H1 (cell line): ENCODE results near the gene PDZD2. TPM values are rescaled to one million over a fixed set of nuclear protein-coding genes. Genes with fewer than 3 reads are reported as not detected.

ENCODE experiments used
- CTCF ChIA-PET: fragments of 300-600 bp; sonication (Branson Sonifier 250); formaldehyde crosslinking; loops from one replicate; lab custom pipeline; 2021; ENCODE audit not compliant: partially characterized antibody; lab: Charles Lee
- POLR2A ChIA-PET: fragments of 300-600 bp; sonication (Branson Sonifier 250); formaldehyde crosslinking; loops from one replicate; lab custom pipeline; 2021; ENCODE audit warnings: inconsistent platforms; ENCODE audit not compliant: partially characterized antibody; lab: Charles Lee
- DNase-seq, 2 experiments: peaks; one replicate each; pipeline versions ENCODE4 v3.0.0 to v3.0.0-alpha.2; 2010 to 2022; ENCODE audit warnings: low spot score in 2 of 2, low read depth in 1 of 2, mixed read lengths in 1 of 2
- FAIRE-seq: peaks from 2 replicates; lab custom pipeline; 2011; peaks lifted over from hg19 to GRCh38; lab: Jason Lieb, UNC
- H2AFZ ChIP-seq: 2 replicates; pipeline ENCODE4 v1.8.1; 2012; ENCODE audit warnings: low read length, inconsistent platforms
- H2AK5ac ChIP-seq: 2 replicates; pipeline ENCODE4 v1.6.1; 2013; ENCODE audit warnings: low read depth, low read length
- H2BK120ac ChIP-seq: replicated peaks from 2 replicates; pipeline ENCODE3; 2013; ENCODE audit warnings: low read depth, low read length, inconsistent platforms
- H2BK12ac ChIP-seq: 2 replicates; pipeline ENCODE4 v1.6.1; 2013; ENCODE audit warnings: low read depth, low read length
- H2BK15ac ChIP-seq: 2 replicates; pipeline ENCODE4 v1.6.1; 2013; ENCODE audit warnings: low read length
- H2BK20ac ChIP-seq: 2 replicates; pipeline ENCODE4 v1.6.1; 2013; ENCODE audit warnings: low read length
- H2BK5ac ChIP-seq: 2 replicates; pipeline ENCODE4 v1.6.1; 2013; ENCODE audit warnings: low read depth, low read length
- H3K14ac ChIP-seq: 2 replicates; pipeline ENCODE4 v1.6.1; 2013; ENCODE audit warnings: inconsistent platforms; ENCODE audit not compliant: insufficient read length
- H3K18ac ChIP-seq: 2 replicates; pipeline ENCODE4 v1.6.1; 2013; ENCODE audit warnings: low read length; ENCODE audit errors: extremely low read depth
- H3K23ac ChIP-seq: 2 replicates; pipeline ENCODE4 v1.6.1; 2013; ENCODE audit warnings: inconsistent platforms; ENCODE audit not compliant: insufficient read length
- H3K23me2 ChIP-seq: 2 replicates; pipeline ENCODE4 v1.6.1; 2013; ENCODE audit warnings: low read depth, low read length
- H3K27ac ChIP-seq: 2 replicates; pipeline ENCODE4 v1.6.1; 2011; ENCODE audit warnings: low read depth, low read length, inconsistent platforms
- H3K27me3 ChIP-seq, 4 experiments: replicated peaks in 1 of 4; 1 replicate in 1 of 4; 2 replicates in 3 of 4; pipeline versions ENCODE4 v1.6.1 to v1.8.1; 2011 to 2013; ENCODE audit warnings: low read length in 3 of 4, mild to moderate bottlenecking in 3 of 4, inconsistent platforms in 2 of 4, mixed read lengths in 2 of 4, moderate library complexity in 1 of 4; ENCODE audit not compliant: control insufficient read depth in 3 of 4, insufficient read depth in 3 of 4; ENCODE audit errors: extremely low read depth in 1 of 4
- H3K36me3 ChIP-seq, 4 experiments: 2 replicates each; pipeline versions ENCODE4 v1.6.1 to v1.8.1; 2011 to 2013; ENCODE audit warnings: mild to moderate bottlenecking in 4 of 4, low read length in 3 of 4, moderate library complexity in 2 of 4, control low read depth in 1 of 4, inconsistent platforms in 1 of 4; ENCODE audit not compliant: insufficient read depth in 4 of 4, control insufficient read depth in 2 of 4
- H3K4ac ChIP-seq: replicated peaks from 2 replicates; pipeline ENCODE3; 2013; ENCODE audit warnings: low read length, low read depth, mixed read lengths, inconsistent platforms; ENCODE audit not compliant: insufficient read length
- H3K4me1 ChIP-seq, 4 experiments: replicated peaks in 1 of 4; 1 replicate in 1 of 4; 2 replicates in 3 of 4; pipeline versions ENCODE4 v1.6.1 to v1.8.1; 2011 to 2013; ENCODE audit warnings: low read length in 3 of 4, inconsistent platforms in 2 of 4, mixed read lengths in 1 of 4; ENCODE audit not compliant: insufficient read depth in 4 of 4, control insufficient read depth in 3 of 4
- H3K4me2 ChIP-seq, 2 experiments: 2 replicates each; pipeline versions ENCODE4 v1.6.1 to v1.8.1; 2011 to 2013; ENCODE audit warnings: low read depth in 2 of 2, low read length in 2 of 2, control low read depth in 1 of 2, inconsistent platforms in 1 of 2, mild to moderate bottlenecking in 1 of 2; ENCODE audit not compliant: insufficient read depth in 1 of 2
- H3K4me3 ChIP-seq, 4 experiments: fragments of 200-600, 300-600 bp in 1 of 4; sonication (generic), shearing (Covaris generic), sonication (Bioruptor Twin) in 1 of 4; 2 replicates each; pipeline versions ENCODE4 v1.5.1 to v1.8.1; 2011 to 2016; ENCODE audit warnings: low read length in 4 of 4, low read depth in 3 of 4, control low read depth in 2 of 4, inconsistent platforms in 2 of 4, mild to moderate bottlenecking in 2 of 4, mixed read lengths in 1 of 4, moderate library complexity in 1 of 4; ENCODE audit not compliant: insufficient read depth in 2 of 4; ENCODE audit errors: extremely low read depth in 1 of 4
- H3K56ac ChIP-seq: replicated peaks from 2 replicates; pipeline ENCODE3; 2013; ENCODE audit warnings: low read depth, mild to moderate bottlenecking, mixed read lengths, low read length, inconsistent platforms; ENCODE audit not compliant: insufficient read length
- H3K79me1 ChIP-seq: 2 replicates; pipeline ENCODE4 v1.6.1; 2013; ENCODE audit warnings: low read depth, low read length, control low read depth
- H3K79me2 ChIP-seq, 2 experiments: 2 replicates each; pipeline versions ENCODE4 v1.6.1 to v1.8.1; 2012 to 2013; ENCODE audit warnings: low read length in 2 of 2, mild to moderate bottlenecking in 2 of 2, inconsistent platforms in 1 of 2; ENCODE audit not compliant: insufficient read depth in 2 of 2, control insufficient read depth in 1 of 2
- H3K9ac ChIP-seq, 4 experiments: replicated peaks in 1 of 4; 1 replicate in 1 of 4; 2 replicates in 3 of 4; pipeline versions ENCODE4 v1.6.1 to v1.8.1; 2011 to 2013; ENCODE audit warnings: low read depth in 3 of 4, low read length in 3 of 4, control low read depth in 2 of 4, mild to moderate bottlenecking in 2 of 4, moderate library complexity in 2 of 4, inconsistent platforms in 1 of 4; ENCODE audit errors: extremely low read depth in 1 of 4
- H3K9me3 ChIP-seq, 2 experiments: 2 replicates each; pipeline versions ENCODE4 v1.6.1 to v1.8.1; 2012 to 2013; ENCODE audit warnings: mild to moderate bottlenecking in 2 of 2, moderate library complexity in 2 of 2, control low read depth in 1 of 2, inconsistent platforms in 1 of 2, low read depth in 1 of 2, low read length in 1 of 2, mixed read lengths in 1 of 2; ENCODE audit not compliant: insufficient read depth in 2 of 2
- H4K20me1 ChIP-seq, 2 experiments: replicated peaks in 1 of 2; 2 replicates each; pipeline versions ENCODE3 to v1.8.1; 2011 to 2013; ENCODE audit warnings: inconsistent platforms in 2 of 2, low read length in 2 of 2, mild to moderate bottlenecking in 1 of 2; ENCODE audit not compliant: insufficient read depth in 2 of 2, control insufficient read depth in 1 of 2
- H4K5ac ChIP-seq: 2 replicates; pipeline ENCODE4 v1.6.1; 2013; ENCODE audit warnings: low read length, low read depth, mixed read lengths, inconsistent platforms; ENCODE audit not compliant: insufficient read length
- H4K8ac ChIP-seq: 2 replicates; pipeline ENCODE4 v1.8.0; 2013; ENCODE audit warnings: mild to moderate bottlenecking, moderate library complexity, low read length, inconsistent platforms; ENCODE audit not compliant: insufficient read depth; ENCODE audit errors: extremely low read depth
- H4K91ac ChIP-seq: replicated peaks from 2 replicates; pipeline ENCODE3; 2013; ENCODE audit warnings: low read length, mixed read lengths, inconsistent platforms; ENCODE audit not compliant: insufficient read length
- CTBP2 ChIP-seq: IDR thresholded peaks from 2 replicates; pipeline ENCODE4 v1.7.0; 2011; ENCODE audit warnings: borderline replicate concordance, mild to moderate bottlenecking, moderate library complexity, mixed read lengths, low read length; ENCODE audit not compliant: insufficient read depth, insufficient read length
- GABPA ChIP-seq: IDR thresholded peaks from 2 replicates; pipeline ENCODE4 v1.6.1; 2011; ENCODE audit warnings: mild to moderate bottlenecking, low read length, moderate library complexity, borderline replicate concordance; ENCODE audit not compliant: insufficient read depth
- RBBP5 ChIP-seq: IDR thresholded peaks from 2 replicates; pipeline ENCODE4 v1.7.1; 2012; ENCODE audit warnings: low read depth, mild to moderate bottlenecking, inconsistent platforms, low read length, moderate library complexity, borderline replicate concordance
- SIX5 ChIP-seq: IDR thresholded peaks from 2 replicates; pipeline ENCODE4 v1.6.1; 2011; ENCODE audit warnings: mild to moderate bottlenecking, low read depth, low read length
- TAF7 ChIP-seq: optimal IDR thresholded peaks from 2 replicates; pipeline ENCODE3; 2011; ENCODE audit warnings: low read depth, mild to moderate bottlenecking, inconsistent platforms, low read length, moderate library complexity, borderline replicate concordance
- WGBS, 2 experiments: shearing (Covaris generic) in 1 of 2; methylation state at CpG; one replicate each; pipeline versions ENCODE4 v1.1.6 to v1.1.7; 2013 to 2015; ENCODE audit warnings: low lambda C conversion rate in 2 of 2, mixed read lengths in 2 of 2, inconsistent platforms in 1 of 2, low coverage in 1 of 2, missing lambda C conversion rate in 1 of 2; ENCODE audit not compliant: insufficient replicate concordance in 2 of 2, insufficient coverage in 1 of 2, insufficient read length in 1 of 2; ENCODE audit errors: extremely low coverage in 1 of 2, missing lambda C conversion rate in 1 of 2; 5-methylcytosine and 5-hydroxymethylcytosine counted together
- polyA plus RNA-seq, 7 experiments: library from polyadenylated mRNA; depleted of rRNA in 3 of 7; stranded (reverse) in 5 of 7; unstranded in 2 of 7; fragments of >200 nt in 5 of 7; fragments of 200-250 nt in 2 of 7; gene quantifications; 1 replicate in 5 of 7; 2 replicates in 1 of 7; 4 replicates in 1 of 7; pipeline versions ENCODE4 v1.2.1 to v1.2.3, GENCODE V29; 2011 to 2013; ENCODE audit warnings: missing spikeins in 2 of 7, mixed read lengths in 2 of 7
- total RNA-seq: library from RNA; stranded (reverse); fragmentation: NEBNext Ultra II Directional; extraction: Animal tissue kit (Norgen Biotek cat#: 25700); gene quantifications from 2 replicates; pipeline ENCODE4 v1.2.1, GENCODE V29; 2021

PDZD2 gene
- total and polyA plus RNA-seq, 2 of the 8 experiments (the other 6 are each of a cell fraction or from before 2014, with no cell fraction given) = 1.2 to 6.8 TPM

GRCh38 chr5:32103521-32103920 is 464.6 kb downstream of the PDZD2 start:
- Histone ChIP-seq H4K5ac (no peak overlapping the region), H3K4me1 (no peaks in the 10 kb centered on the region), H2AFZ (no peak overlapping the region), H2AK5ac (no peak overlapping the region), H3K27me3 (no peaks in the 10 kb centered on the region; a peak in 1 of 7 replicates), H2BK15ac (no peak overlapping the region), H2BK120ac (no peak overlapping the region), H3K56ac (no peak overlapping the region), H4K91ac (no peak overlapping the region), H3K9me3 (peaks cover 5 to 6% of the 10 kb centered on the region in 2 experiments), H3K9ac (no peak overlapping the region), H3K4ac (no peak overlapping the region), H2BK12ac (no peak overlapping the region), H4K20me1 (peaks cover 2 to 4% of the 10 kb centered on the region in 2 experiments), H3K18ac (no peak overlapping the region), H2BK20ac (no peak overlapping the region), H3K4me3 (no peak overlapping the region), H3K23me2 (no peaks in the 10 kb centered on the region), H3K79me2 (no peaks in the 10 kb centered on the region), H4K8ac (no peak overlapping the region), H3K23ac (no peak overlapping the region), H3K14ac (no peak overlapping the region), H3K36me3 (peaks cover 5 to 66% (median 36%) of the 10 kb centered on the region in 4 experiments), H2BK5ac (no peak overlapping the region), H3K27ac (no peak overlapping the region), H3K4me2 (no peak overlapping the region), H3K79me1 (no peaks in the 10 kb centered on the region; the same call in 1 of the 2 replicates)
- FAIRE-seq (no peak), DNase-seq (peak in 1 of 2 experiments; percentile 35)
- TF ChIP-seq TAF7 (no peak), SIX5 (no peak), GABPA (no peak), RBBP5 (no peak), CTBP2 (no peak)
- POLR2A ChIA-PET = no interaction called here
- CTCF ChIA-PET = interaction anchor here (0.6 kb wide), 2 partner anchors 118 to 258 kb away, joined by 3 read pairs; no protein-coding TSS in a partner anchor
- WGBS, 2 experiments = 97% methylated on average over 12 of the region's 12 CpGs; no CpG with 5 or more reads in 1 of the 2 experiments
